HG03097 (cell line): ENCODE measurements around the gene PHC3.
"Not testable (repeated sequence)": the region's sequence is repeated elsewhere in the genome, so short reads cannot be mapped to it uniquely, and the experiment has no call there.

ENCODE experiments used
- ATAC-seq: cut with Tn5 transposase; IDR thresholded peaks from one replicate; pipeline ENCODE4 v1.9.1; 2021; ENCODE audit not compliant: unreplicated experiment, low FRiP score

PHC3 gene

GRCh38 chr3:170137986-170138385 is 43.5 kb downstream of the PHC3 start:
- ATAC-seq, result no peak

GRCh38 chr3:170132335-170132734 is 49.2 kb downstream of the PHC3 start:
- ATAC-seq, result no peak

- ATAC-seq, result no peak
Observed at GRCh38 chr3:170130532-170130931, 51.0 kb downstream of the PHC3 start.

- peak; percentile 44 for ATAC-seq
Observed at GRCh38 chr3:170128977-170129431, 52.5 kb downstream of the PHC3 start.

DNA sequence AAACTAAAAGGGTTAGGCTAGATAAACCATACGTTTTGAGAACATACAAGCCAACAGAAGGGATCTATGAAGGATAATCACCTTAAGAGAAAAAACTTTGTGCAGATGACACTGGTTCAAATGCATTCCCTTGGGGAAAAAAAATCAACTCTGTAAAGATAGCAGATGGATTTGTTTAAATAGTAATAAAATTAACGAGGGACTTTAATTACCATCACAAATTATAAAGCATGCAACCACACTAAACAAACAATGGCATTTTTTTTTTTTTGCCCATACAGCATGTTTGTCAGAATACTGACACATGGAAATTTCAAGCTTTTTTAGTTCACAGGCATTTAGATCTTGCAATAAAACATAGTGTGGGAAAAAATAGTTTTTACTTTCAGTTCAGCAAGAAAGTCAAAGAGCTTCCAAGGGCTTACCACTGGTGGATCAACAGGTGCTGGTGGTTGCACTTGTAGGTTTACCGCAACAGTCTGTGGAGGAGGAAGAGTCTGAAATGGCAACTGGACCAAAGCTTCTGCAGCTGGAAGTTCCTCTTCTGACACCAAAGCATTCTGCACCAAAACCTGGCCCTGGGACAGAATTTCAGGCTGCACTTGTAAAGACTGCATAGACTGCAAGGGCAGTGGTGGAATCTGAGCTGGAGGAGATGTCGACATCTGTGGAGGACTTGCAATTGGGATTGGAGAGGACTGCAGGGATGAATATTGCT is 53.1 kb downstream of the PHC3 start:
- peak; percentile 83 for ATAC-seq

- ATAC-seq, result no peak
Observed at GRCh38 chr3:170117134-170117533, 64.4 kb downstream of the PHC3 start.

GRCh38 chr3:170114165-170114564 is 67.4 kb downstream of the PHC3 start:
- not testable (repeated sequence) for ATAC-seq

DNA sequence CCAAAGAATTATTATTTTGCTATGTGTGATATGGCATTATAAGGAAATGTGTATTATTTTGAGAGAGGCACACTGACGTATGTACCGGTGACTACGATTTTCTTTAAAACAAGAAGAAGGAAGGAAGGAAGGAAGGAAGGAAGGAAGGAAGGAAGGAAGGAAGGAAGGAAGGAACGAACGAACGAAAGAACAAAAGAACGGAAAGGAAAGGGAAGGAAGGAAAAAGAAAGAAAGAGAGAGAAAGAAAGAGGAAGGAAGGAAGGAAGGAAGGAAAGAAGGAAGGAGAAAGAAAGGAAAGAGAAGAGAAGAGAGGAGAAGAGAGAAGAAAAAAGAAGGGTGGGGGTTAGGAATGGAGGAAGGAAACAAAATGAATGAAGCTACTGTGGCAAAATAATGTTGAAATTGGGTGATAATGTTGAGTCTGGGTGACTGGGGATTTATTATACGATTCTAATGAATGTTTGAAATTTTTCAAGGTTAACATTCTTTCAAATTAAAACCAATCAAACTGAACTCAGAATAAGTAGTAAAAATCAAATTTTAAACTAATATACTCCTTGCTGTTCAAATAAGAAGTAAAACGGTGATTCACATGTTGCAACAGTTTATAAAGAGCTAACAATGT is 70.3 kb downstream of the PHC3 start:
- no peak for ATAC-seq

DNA sequence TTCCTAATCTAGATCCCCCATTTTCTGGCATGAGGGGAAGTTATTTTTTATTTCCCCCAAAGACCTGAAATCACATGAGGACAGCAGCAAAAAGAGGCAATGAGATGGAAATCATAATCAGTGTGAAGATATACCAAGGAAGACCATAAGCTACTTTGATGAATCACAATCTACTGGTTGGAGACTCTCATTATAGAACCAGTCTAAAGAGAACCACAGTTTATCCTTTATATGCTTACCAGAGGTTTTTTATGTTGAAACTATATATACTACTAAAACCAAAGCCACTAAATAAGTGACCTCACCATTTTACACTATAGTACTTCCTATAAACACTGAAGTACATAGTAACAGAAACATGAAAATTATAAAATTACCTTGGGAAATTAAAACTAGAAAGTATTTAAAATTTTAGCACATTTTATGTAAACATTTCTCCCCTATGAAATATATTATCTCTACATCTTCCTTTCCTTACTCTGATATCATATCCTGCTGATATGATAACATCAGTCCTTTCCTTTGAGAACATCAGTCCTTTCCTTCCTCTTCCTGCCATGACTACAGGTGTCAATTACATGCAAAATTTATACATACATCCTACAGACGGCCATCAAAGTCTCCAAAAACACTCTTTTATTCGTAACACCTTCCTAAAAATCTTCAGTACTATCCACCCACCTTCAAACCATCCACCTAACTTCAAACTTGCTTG is 71.8 kb downstream of the PHC3 start:
- ATAC-seq, result no peak

DNA sequence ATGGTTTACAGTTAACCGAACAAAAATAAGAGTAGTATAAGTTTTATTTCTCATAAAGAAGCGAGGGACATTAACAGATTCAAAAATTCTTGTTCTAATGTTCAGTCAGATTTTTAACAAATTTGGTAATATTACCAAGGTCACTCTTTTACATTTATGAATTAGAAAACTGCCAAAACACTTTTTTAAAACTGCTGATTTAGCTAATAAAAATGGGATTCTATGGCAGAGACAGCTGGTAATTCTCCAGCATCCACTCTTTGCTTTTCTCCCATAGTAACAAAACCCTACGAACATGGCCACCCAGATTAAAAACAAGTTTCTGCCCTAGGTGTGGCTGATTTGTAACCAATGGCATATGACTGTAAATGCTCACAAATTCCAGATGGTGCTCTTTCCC is 72.6 kb downstream of the PHC3 start:
- no peak for ATAC-seq

DNA sequence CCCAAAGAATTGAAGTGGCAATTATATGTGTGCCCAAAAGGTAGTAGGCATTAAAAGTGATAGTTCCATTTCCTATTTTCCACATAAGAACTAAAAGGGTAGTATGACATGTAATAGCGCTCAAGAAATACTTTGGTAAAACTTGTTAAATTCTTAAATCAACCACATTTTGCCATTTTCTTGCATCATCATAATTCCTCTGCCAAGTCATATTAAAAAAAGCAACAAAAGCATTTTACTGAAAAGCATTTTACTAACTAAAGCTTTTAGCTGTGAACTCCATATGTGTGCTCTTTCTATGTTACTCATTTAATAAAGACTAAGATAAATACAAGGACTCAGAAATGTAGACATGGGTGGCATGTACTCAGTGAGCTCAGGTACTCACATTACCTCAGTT is 73.6 kb downstream of the PHC3 start:
- no peak for ATAC-seq

DNA sequence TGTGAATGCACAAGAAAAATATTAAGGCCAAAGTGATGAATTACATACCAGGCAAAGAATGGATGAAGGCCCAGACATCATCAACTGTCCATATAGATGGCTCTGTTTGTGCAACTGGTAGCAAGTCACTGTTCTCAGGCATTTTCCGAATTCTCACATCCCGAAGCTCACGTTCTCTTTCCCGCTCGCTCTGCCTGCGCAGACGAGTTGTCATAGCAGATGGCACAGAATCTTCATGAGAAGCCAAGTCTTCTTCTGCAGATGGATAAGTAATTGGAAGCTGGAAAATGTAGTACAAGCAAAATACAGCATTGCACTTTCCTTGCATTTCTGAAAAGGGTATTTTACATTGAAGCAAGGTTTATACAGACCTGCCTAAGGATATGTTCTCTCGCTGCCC is 79.1 kb downstream of the PHC3 start:
- ATAC-seq, result no peak

GRCh38 chr3:170100944-170101343 is 80.6 kb downstream of the PHC3 start:
- no peak for ATAC-seq

- no peak for ATAC-seq
Observed at GRCh38 chr3:170098753-170099152, 82.8 kb downstream of the PHC3 start.

DNA sequence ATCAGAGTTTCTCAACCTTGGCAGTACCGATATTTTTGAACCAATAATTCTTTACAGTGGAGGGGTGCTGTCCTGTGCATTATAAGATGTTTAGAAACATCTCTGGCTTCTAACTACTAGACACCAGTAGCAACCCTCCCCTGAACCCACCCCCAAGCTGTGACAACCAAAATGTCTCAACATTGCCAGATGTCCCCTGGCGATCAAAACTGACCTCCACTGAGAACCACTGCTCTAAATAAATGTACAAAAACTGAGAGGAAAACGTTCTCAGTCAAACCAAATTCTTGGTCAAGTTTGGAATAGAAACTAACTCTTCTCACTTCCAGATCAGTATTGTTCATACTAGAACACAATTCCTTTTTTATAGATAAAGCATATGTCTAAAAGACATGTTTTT is 85.2 kb downstream of the PHC3 start:
- no peak for ATAC-seq

- ATAC-seq, result no peak
Observed at GRCh38 chr3:170095771-170096170, 85.8 kb downstream of the PHC3 start.

DNA sequence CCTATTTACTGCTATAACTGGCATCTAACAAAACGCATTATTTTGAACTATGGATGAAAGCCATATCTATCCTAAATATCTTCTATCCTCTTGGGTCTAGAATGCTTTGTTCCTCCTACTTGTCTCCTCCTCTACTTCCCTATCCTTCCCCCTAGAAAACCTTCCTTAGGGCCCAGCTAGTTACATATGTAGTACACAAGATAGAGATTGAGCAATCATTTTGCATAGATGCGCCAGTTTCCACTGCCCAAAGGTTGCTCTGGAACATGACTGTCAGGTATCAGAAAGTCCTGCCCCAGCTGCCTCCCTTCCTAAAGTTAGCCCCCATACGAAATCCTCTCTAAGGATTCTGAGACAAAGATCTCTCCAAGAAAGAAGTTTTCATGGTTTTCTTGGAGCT is 88.6 kb downstream of the PHC3 start:
- ATAC-seq, result no peak

DNA sequence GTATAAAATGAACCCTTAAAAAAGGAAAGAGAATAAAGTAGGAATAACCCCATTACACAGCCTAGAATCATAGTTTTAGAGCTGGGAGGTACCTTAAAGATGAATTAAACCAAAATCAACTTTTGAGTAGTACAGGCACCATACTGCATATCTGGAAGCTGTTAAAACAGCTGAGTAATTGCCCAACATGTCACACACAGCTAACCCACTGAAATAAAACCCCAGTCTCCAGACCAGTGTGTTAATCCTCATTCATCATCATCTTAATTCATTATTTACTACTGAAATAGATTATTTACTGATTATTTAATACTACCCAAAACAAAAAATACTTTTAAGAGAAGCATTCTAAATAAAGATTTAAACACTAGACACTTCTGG is 90.9 kb downstream of the PHC3 start:
- no peak for ATAC-seq

DNA sequence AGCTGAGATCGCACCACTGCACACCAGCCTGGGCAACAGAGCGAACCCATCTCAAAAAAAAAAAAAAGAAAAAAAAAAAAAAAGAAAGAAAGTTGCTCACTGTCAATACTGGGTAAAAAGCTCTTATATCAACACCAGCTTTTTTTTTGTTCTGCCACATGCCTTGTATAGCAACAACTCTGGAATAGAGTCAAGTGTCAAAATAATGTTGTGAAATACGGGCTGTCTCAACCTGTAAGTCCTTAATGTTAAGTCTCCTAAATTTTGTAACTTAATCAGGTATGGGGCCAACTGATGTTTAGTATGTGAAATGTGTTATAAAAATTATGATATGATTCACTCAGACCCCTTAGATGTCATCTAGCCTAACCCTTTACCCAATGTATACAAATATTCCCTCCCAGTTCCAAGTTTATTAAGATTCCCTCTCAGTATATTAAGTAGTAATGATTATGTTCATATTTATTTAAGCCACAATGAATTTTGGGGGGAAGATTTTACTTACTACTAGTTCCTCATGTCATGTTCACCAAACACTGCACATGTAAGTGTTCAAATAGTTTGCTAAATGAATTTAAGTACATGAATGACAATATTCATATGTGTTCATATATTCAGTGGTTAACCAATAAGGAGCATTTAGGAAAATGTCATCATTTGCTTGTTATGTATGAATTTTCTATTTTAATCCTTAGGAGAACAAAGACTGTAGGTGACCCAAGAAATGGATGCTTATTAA is 91.5 kb downstream of the PHC3 start:
- no peak for ATAC-seq

DNA sequence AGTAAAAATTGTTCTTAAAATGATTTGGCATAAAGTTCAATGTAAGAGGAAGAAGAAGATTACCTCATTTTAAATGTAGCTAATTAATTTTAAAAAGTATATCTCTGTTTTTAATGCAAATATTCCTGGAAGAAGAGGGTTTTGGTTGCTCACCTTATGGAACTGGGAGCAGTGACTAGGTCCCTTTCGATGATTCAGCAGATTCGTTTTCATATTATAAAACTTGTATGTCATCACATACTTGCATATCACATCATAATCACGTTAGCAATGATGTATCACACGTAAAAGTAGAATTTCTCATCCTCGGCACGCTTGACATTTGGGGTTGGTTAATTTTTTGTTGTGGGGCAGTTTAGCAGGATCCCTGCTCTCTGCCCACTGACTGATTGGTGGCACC is 96.1 kb downstream of the PHC3 start:
- ATAC-seq, result no peak

- no peak for ATAC-seq
Observed at GRCh38 chr3:170083343-170083742, 98.2 kb downstream of the PHC3 start.
